ENCODE results near the gene CCNL1.
"Not testable (repeated sequence)": the region's sequence is repeated elsewhere in the genome, so short reads cannot be mapped to it uniquely, and the experiment has no call there.

The CCNL1 gene

DNA sequence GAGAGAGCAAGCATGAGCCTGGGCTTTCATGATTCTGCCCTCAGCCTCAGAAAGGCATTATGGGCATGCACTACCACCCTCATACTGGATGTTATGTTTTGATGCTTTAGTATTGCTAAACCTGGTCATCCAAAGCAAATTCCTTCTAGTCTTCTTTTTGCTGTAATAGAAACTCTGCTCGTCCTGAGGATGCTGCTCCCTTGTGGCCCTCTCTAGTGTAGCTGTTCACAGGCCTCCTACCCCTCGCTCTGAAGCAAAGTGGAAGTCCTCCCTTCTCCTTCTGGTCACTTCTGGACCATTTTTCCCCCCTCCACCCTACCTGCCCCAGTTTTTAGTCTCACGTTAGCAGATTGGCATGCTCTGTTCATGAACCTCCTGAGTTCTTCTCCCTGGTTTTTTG, 22.9 kb upstream of the CCNL1 start:
- Histone ChIP-seq H3K9ac (no peak overlapping the region), H3K4me2 (no peak overlapping the region), H4K20me1 (ENCODE audit: insufficient read depth) (no peaks in the 10 kb centered on the region), H3K36me3 (ENCODE audit: insufficient read depth) (no peaks in the 10 kb centered on the region), H3K79me2 (ENCODE audit: insufficient read depth, low read depth) (no peaks in the 10 kb centered on the region), H3K4me3 (IDR thresholded peaks at IDR 0.05; ENCODE audit: insufficient read depth, low read depth, low read length) (no peak overlapping the region), H2AFZ (ENCODE audit: low read depth) (no peak overlapping the region), H3K27ac (no peak overlapping the region), H3K4me1 (ENCODE audit: low read depth, poor library complexity, severe bottlenecking) (no peaks in the 10 kb centered on the region), H3K27me3 (ENCODE audit: insufficient read depth, low read depth) (no peaks in the 10 kb centered on the region)
- TF ChIP-seq, protein P1, sequence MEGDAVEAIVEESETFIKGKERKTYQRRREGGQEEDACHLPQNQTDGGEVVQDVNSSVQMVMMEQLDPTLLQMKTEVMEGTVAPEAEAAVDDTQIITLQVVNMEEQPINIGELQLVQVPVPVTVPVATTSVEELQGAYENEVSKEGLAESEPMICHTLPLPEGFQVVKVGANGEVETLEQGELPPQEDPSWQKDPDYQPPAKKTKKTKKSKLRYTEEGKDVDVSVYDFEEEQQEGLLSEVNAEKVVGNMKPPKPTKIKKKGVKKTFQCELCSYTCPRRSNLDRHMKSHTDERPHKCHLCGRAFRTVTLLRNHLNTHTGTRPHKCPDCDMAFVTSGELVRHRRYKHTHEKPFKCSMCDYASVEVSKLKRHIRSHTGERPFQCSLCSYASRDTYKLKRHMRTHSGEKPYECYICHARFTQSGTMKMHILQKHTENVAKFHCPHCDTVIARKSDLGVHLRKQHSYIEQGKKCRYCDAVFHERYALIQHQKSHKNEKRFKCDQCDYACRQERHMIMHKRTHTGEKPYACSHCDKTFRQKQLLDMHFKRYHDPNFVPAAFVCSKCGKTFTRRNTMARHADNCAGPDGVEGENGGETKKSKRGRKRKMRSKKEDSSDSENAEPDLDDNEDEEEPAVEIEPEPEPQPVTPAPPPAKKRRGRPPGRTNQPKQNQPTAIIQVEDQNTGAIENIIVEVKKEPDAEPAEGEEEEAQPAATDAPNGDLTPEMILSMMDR (conservative IDR thresholded peaks at IDR 0.05; ENCODE audit: low read depth, low read length): no peak

DNA sequence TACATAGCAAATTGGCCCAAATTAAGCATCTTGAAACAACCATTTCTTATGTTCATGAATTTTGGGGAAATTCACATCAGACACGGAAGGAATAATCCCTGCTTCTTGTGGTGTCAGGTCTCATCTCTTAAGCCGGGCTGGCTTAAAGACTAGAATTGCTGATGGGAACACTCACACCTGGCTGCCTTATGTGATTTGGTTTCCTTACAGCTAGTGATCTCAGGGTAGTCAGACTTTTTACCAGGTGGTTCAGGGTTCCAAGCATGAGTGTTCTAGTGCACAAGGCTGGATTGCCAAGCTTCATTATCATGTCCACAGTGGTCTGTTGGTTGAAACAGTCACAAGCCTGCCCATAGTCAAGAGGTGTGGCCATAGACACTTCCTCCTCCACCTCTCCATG, 20.3 kb upstream of the CCNL1 start:
- peaks cover 11% of the 10 kb centered on the region for H3K4me1 ChIP-seq (ENCODE audit: low read depth, poor library complexity, severe bottlenecking)
- TF ChIP-seq, protein P1 (conservative IDR thresholded peaks at IDR 0.05; ENCODE audit: low read depth, low read length): no peak
- H3K36me3 ChIP-seq (ENCODE audit: insufficient read depth): no peaks in the 10 kb centered on the region
- H3K9ac ChIP-seq: no peak overlapping the region
- H2AFZ ChIP-seq (ENCODE audit: low read depth): no peak overlapping the region
- H3K27me3 ChIP-seq (ENCODE audit: insufficient read depth, low read depth): no peaks in the 10 kb centered on the region
- H3K27ac ChIP-seq: no peak overlapping the region
- no peaks in the 10 kb centered on the region for H4K20me1 ChIP-seq (ENCODE audit: insufficient read depth)
- peaks cover 10% of the 10 kb centered on the region; the same call in 1 of the 2 replicates for H3K79me2 ChIP-seq (ENCODE audit: insufficient read depth, low read depth)
- no peak overlapping the region for H3K4me2 ChIP-seq
- H3K4me3 ChIP-seq (IDR thresholded peaks at IDR 0.05; ENCODE audit: insufficient read depth, low read depth, low read length): no peak overlapping the region

DNA sequence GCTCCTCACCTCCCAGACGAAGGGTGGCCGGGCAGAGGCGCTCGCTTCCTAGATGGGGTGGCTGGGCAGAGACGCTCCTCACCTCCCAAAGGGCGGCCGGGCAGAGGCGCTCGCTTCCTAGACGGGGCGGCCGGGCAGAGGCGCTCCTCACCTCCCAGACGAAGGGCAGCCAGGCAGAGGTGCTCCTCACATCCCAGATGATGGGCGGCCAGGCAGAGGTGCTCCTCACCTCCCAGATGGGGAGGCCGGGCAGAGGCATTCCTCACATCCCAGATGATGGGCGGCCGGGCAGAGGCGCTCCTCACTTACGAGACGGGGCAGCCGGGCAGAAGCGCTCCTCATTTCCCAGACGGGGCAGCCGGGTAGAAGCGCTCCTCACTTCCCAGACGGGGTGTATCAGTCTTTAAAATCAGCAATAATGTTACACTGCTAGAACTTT, 19.4 kb upstream of the CCNL1 start:
- H3K79me2 ChIP-seq (ENCODE audit: insufficient read depth, low read depth): peaks cover 10% of the 10 kb centered on the region; the same call in 1 of the 2 replicates
- no peaks in the 10 kb centered on the region for H3K36me3 ChIP-seq (ENCODE audit: insufficient read depth)
- no peak overlapping the region for H3K4me3 ChIP-seq (IDR thresholded peaks at IDR 0.05; ENCODE audit: insufficient read depth, low read depth, low read length)
- TF ChIP-seq, protein P1 (conservative IDR thresholded peaks at IDR 0.05; ENCODE audit: low read depth, low read length): no peak
- H3K4me2 ChIP-seq: no peak overlapping the region
- H3K27ac ChIP-seq: no peak overlapping the region
- no peaks in the 10 kb centered on the region for H3K27me3 ChIP-seq (ENCODE audit: insufficient read depth, low read depth)
- H4K20me1 ChIP-seq (ENCODE audit: insufficient read depth): no peaks in the 10 kb centered on the region
- H3K4me1 ChIP-seq (ENCODE audit: low read depth, poor library complexity, severe bottlenecking): peaks cover 11% of the 10 kb centered on the region
- H2AFZ ChIP-seq (ENCODE audit: low read depth): no peak overlapping the region
- no peak overlapping the region for H3K9ac ChIP-seq

DNA sequence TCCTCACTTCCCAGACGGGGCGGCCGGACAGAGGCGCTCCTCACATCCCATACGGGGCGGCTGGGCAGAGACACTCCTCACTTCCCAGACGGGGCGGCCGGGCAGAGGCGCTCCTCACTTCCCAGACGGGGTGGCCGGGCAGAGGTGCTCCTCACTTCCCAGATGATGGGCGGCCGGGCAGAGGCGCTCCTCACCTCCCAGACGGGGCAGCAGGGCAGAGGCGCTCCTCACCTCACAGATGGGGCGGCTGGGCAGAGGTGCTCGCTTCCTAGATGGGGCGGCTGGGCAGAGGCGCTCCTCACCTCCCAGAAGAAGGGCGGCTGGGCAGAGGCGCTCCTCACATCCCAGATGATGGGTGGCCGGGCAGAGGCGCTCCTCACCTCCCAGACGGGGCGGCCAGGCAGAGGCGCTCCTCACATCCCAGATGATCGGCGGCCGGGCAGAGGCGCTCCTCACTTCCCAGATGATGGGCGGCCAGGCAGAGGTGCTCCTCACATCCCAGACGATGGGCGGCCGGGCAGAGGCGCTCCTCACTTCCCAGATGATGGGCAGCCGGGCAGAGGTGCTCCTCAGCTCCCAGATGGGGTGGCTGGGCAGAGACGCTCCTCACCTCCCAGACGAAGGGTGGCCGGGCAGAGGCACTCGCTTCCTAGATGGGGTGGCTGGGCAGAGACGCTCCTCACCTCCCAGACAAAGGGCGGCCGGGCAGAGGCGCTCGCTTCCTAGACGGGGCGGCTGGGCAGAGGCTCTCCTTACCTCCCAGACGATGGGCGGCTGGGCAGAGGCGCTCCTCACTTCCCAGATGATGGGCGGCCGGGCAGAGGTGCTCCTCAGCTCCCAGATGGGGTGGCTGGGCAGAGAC, 18.8 kb upstream of the CCNL1 start:
- not testable (repeated sequence) for H3K4me3 ChIP-seq (IDR thresholded peaks at IDR 0.05; ENCODE audit: insufficient read depth, low read depth, low read length)

DNA sequence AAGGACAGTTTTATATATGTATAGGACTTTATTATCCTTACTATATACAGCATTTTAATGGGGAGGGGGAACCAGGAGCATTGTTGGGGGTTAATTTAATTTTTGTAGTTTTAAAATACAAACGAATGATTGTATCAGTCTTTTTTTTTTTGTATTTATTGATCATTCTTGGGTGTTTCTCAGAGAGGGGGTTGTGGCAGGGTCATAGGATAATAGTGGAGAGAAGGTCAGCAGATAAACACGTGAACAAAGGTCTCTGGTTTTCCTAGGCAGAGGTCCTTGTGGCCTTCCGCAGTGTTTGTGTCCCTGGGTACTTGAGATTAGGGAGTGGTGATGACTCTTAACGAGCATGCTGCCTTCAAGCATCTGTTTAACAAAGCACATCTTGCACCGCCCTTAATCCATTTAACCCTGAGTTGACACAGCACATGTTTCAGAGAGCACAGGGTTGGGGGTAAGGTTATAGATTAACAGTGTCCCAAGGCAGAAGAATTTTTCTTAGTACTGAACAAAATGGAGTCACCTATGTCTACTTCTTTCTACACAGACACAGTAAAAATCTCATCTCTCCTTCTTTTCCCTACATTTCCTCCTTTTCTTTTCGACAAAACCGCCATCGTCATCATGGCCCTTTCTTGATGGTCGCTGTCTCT, 18.0 kb upstream of the CCNL1 start:
- not testable (repeated sequence) for H3K4me2 ChIP-seq; H3K79me2 ChIP-seq (ENCODE audit: insufficient read depth, low read depth); H3K27me3 ChIP-seq (ENCODE audit: insufficient read depth, low read depth); H3K4me3 ChIP-seq (IDR thresholded peaks at IDR 0.05; ENCODE audit: insufficient read depth, low read depth, low read length); H3K9ac ChIP-seq; H2AFZ ChIP-seq (ENCODE audit: low read depth); H4K20me1 ChIP-seq (ENCODE audit: insufficient read depth); H3K27ac ChIP-seq; H3K36me3 ChIP-seq (ENCODE audit: insufficient read depth)
- H3K4me1 ChIP-seq (ENCODE audit: low read depth, poor library complexity, severe bottlenecking): peaks cover 24% of the 10 kb centered on the region

More for the DNA sequence above, 18.8 kb upstream of the CCNL1 start:
- H4K20me1 ChIP-seq (ENCODE audit: insufficient read depth); H3K27ac ChIP-seq; H3K27me3 ChIP-seq (ENCODE audit: insufficient read depth, low read depth); H3K9ac ChIP-seq; H3K4me2 ChIP-seq; H3K36me3 ChIP-seq (ENCODE audit: insufficient read depth); H3K79me2 ChIP-seq (ENCODE audit: insufficient read depth, low read depth); H2AFZ ChIP-seq (ENCODE audit: low read depth): not testable (repeated sequence)
- peaks cover 17% of the 10 kb centered on the region for H3K4me1 ChIP-seq (ENCODE audit: low read depth, poor library complexity, severe bottlenecking)

All from KMS-11 (cell line).